Type B pancreatic cell (in vitro differentiated cells): ENCODE data around the gene OR2T2. TPM values are rescaled to one million over a fixed set of nuclear protein-coding genes. Genes with fewer than 3 reads are reported as not detected.
"Not testable (repeated sequence)": the region's sequence is repeated elsewhere in the genome, so short reads cannot be mapped to it uniquely, and the experiment has no call there.

Experiments used
- DNase-seq: peaks from one replicate; pipeline ENCODE4 v3.0.0; 2021; ENCODE audit warnings: mixed read lengths; ENCODE audit not compliant: unreplicated experiment; ENCODE audit errors: extremely low spot score
- H3K27ac Mint-ChIP-seq: 2 replicates; pipeline ENCODE4 v1.8.0; 2021; ENCODE audit warnings: mild to moderate bottlenecking, mixed read lengths
- H3K27me3 Mint-ChIP-seq: 2 replicates; pipeline ENCODE4 v1.8.0; 2021; ENCODE audit warnings: mixed read lengths
- H3K36me3 Mint-ChIP-seq: 2 replicates; pipeline ENCODE4 v1.8.0; 2021; ENCODE audit warnings: mixed read lengths
- H3K4me1 Mint-ChIP-seq: one replicate; pipeline ENCODE4 v1.8.0; 2021; ENCODE audit warnings: mixed read lengths; ENCODE audit not compliant: unreplicated experiment
- H3K4me3 Mint-ChIP-seq: 2 replicates; pipeline ENCODE4 v1.8.0; 2021; ENCODE audit warnings: mild to moderate bottlenecking, mixed read lengths
- H3K9me3 Mint-ChIP-seq: 2 replicates; pipeline ENCODE4 v1.8.0; 2021; ENCODE audit warnings: mixed read lengths
- total RNA-seq: library from RNA; stranded (reverse); gene quantifications from 2 replicates; pipeline ENCODE4 v1.2.1, GENCODE V29; 2021; ENCODE audit warnings: low replicate concordance

The OR2T2 gene
- total RNA-seq, 1 donor from 2014 or later = not detected

DNA sequence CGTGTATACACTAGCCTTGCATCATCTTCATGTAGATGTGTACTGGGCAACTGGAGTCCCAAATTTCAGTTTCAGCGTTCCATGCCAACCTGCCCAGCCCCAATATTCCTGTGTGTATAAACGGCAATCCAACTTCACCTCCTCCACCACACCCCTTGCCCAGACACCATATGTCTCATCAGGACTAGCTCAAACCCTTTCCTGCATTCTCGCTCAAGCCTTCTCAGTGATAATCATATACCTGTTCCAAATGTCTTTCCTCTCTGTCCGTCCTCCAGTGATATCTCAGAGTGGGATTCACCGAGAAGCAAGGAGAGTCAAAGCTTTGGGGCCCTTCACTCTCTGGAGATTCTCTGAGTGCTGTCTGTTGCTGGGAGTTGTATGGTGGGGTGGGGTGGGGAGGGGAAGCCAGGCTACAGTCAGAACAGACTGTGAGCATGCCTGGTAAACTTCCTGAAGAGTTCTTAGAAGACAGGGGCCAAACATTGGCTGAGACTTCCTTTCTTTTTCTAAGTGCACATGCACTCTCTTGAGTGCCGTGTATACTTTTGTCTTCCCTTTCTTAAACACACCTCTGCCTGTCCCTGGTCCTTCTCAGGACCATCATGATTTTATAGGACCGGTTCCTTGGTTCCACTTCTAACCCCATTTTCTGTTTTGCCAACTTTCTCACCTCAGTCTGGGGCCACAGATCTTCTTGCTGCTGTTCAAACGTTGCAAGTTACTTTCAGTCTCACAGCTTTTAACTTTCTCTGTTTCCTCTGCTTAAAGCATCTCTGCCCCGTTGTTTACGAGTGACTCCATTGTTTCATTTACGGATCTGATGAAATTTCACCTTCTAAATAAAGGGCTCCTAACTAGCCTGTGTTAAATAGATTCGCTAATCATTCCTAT is 36.5 kb downstream of the OR2T2 start:
- not testable (repeated sequence) for H3K9me3 Mint-ChIP-seq, H3K4me3 Mint-ChIP-seq, DNase-seq, H3K27ac Mint-ChIP-seq, H3K27me3 Mint-ChIP-seq, H3K4me1 Mint-ChIP-seq, H3K36me3 Mint-ChIP-seq

DNA sequence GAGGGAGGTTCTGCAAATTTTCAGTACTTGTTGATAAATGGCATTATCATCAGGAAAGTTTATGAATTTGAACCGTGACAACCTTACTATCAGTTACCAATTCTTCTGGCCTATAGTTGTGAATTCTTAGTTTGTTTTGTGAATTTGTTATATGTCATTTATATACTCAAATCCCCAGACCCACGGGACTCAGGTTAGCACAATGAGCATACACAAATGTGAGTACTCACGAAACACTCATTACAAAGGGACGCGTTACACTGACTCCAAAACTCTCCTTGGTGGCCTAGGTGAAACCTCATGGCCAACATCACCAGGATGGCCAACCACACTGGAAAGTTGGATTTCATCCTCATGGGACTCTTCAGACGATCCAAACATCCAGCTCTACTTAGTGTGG is 42.9 kb downstream of the OR2T2 start, which contains the start of gene OR2T5:
Gene OR2T5, plus strand, starts transcription at position 301 of the 400 bp plus-strand sequence. Its CDS starts 0 bp downstream, at position 301.
- DNase-seq, H3K36me3 Mint-ChIP-seq, H3K27ac Mint-ChIP-seq, H3K27me3 Mint-ChIP-seq, H3K4me1 Mint-ChIP-seq, H3K9me3 Mint-ChIP-seq, H3K4me3 Mint-ChIP-seq: not testable (repeated sequence)

DNA sequence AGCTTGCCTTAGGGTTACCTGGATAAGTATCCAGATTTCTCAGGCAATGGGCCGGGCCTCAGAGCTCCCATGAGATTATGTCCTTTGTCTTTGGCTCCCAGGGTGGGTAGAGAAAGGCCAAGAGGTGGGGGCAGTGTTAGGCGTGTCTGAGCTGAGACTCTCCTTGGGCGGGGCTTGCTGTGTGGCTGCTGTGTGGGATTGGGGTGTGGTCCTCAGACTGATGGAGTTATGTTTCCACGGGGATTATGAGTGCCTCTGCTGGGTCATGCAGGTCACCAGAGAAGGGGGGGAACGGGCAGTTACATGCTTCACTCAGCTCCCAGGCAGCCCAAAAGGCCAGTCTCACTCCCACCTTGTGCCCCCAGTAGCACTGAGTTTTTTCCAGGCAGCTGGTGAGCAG is 51.2 kb downstream of the OR2T2 start:
- H3K27ac Mint-ChIP-seq, H3K27me3 Mint-ChIP-seq, H3K4me1 Mint-ChIP-seq, DNase-seq, H3K36me3 Mint-ChIP-seq, H3K9me3 Mint-ChIP-seq, H3K4me3 Mint-ChIP-seq: not testable (repeated sequence)

DNA sequence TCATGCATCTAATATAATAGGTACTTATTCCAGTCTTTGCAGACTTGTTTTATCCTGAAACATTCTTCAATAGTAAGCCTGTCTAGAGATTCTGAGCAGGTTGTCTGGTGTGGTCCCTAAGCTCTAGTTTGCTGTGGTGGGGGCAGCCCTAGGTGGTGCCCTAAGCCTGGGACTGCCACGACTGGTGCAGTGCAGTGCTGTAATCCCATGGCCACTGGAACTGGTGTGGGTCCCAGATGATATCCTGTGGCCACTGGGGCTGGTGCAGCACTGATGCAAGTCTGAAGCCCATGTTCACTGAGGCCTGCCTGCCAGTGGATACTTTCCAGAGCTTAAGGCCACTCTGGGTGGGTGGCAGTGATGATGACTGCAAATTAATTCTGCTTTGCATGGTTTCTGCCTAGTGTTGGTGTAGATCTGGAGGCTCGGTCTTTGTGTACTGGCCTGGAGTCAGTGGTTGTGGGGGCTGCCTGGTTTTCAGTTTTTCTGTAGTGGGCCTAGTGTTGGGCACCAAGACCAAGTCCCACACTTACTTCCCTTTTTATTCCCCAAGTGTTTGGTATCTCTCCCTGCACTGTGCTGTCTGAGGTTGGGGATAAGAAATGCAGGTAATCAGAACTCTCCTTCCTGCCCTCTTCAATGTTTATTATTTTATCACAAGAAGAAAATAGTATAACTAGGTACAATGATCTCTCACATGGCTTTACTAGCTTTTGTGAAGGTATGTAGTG is 55.0 kb downstream of the OR2T2 start:
- DNase-seq, H3K4me1 Mint-ChIP-seq, H3K4me3 Mint-ChIP-seq, H3K27ac Mint-ChIP-seq, H3K9me3 Mint-ChIP-seq, H3K36me3 Mint-ChIP-seq, H3K27me3 Mint-ChIP-seq: not testable (repeated sequence)

Other genes with a start within 250 kb of the OR2T2 start
- not detected in 2 replicates for gene OR2M3, start 248.4 kb upstream of the OR2T2 start, total RNA-seq
- gene OR2M4, start 214.2 kb upstream of the OR2T2 start, total RNA-seq = not detected in 2 replicates
- gene OR2T33, start 167.7 kb upstream of the OR2T2 start, total RNA-seq = not detected in 2 replicates
- gene OR2T12, start 142.2 kb upstream of the OR2T2 start, total RNA-seq = not detected in 2 replicates
- not detected in 2 replicates for gene OR2M7, start 121.1 kb upstream of the OR2T2 start, total RNA-seq
- not detected in 2 replicates for gene OR14C36, start 96.9 kb upstream of the OR2T2 start, total RNA-seq
- not detected in 2 replicates for gene OR2T4, start 84.0 kb upstream of the OR2T2 start, total RNA-seq
- not detected in 2 replicates for gene OR2T6, start 69.9 kb upstream of the OR2T2 start, total RNA-seq
- gene OR2T1, start 42.6 kb upstream of the OR2T2 start, total RNA-seq = not detected in 2 replicates
- gene OR2T3, start 27.7 kb downstream of the OR2T2 start, total RNA-seq = not detected in 2 replicates
- not detected in 2 replicates for gene OR2T5, start 43.0 kb downstream of the OR2T2 start, total RNA-seq
- gene OR2G6, start 62.4 kb downstream of the OR2T2 start, total RNA-seq = not detected in 2 replicates
- gene OR2T29, start 117.1 kb downstream of the OR2T2 start, total RNA-seq = not detected in 2 replicates
- gene OR2T34, start 129.1 kb downstream of the OR2T2 start, total RNA-seq = not detected in 2 replicates
- gene OR2T10, start 152.1 kb downstream of the OR2T2 start, total RNA-seq = not detected in 2 replicates
- gene OR2T11, start 189.5 kb downstream of the OR2T2 start, total RNA-seq = not detected in 2 replicates
- gene OR2T35, start 199.6 kb downstream of the OR2T2 start, total RNA-seq = not detected in 2 replicates
- gene OR2T27, start 209.9 kb downstream of the OR2T2 start, total RNA-seq = not detected in 2 replicates